SW 1271 (cell line): ENCODE data around the gene SET.
A peak's percentile ranks its signal among the peaks of the same experiment; 100 is the strongest.

Source experiments
- DNase-seq, 2 experiments: peaks; one replicate each; lab custom pipeline; 2025; lab: John Stamatoyannopoulos, UW

SET gene

GRCh38 chr9:128713411-128713780 is 24.4 kb downstream of the SET start:
- DNase-seq, result no peak

GRCh38 chr9:128713941-128714573 is 25.0 kb downstream of the SET start:
- DNase-seq, result no peak

GRCh38 chr9:128714586-128715435 is 25.8 kb downstream of the SET start:
- no peak for DNase-seq

- no peak for DNase-seq
Observed at GRCh38 chr9:128715436-128715750, 26.4 kb downstream of the SET start.

GRCh38 chr9:128716581-128717254 is 27.7 kb downstream of the SET start:
- DNase-seq, result no peak

GRCh38 chr9:128718047-128718446 is 29.0 kb downstream of the SET start:
- no peak for DNase-seq

GRCh38 chr9:128718475-128718874 is 29.5 kb downstream of the SET start:
- no peak for DNase-seq

- no peak for DNase-seq
Observed at GRCh38 chr9:128719919-128720605, 31.0 kb downstream of the SET start.

- DNase-seq, result no peak
Observed at GRCh38 chr9:128720841-128721486, 31.9 kb downstream of the SET start.

GRCh38 chr9:128721487-128722010 is 32.5 kb downstream of the SET start:
- DNase-seq, result no peak

GRCh38 chr9:128722380-128723351 is 33.6 kb downstream of the SET start:
- no peak for DNase-seq

GRCh38 chr9:128723352-128723865 is 34.4 kb downstream of the SET start:
- no peak for DNase-seq

- DNase-seq, result peak; percentile 93 to 99
Observed at GRCh38 chr9:128723866-128724743, 35.1 kb downstream of the SET start, which contains the start of gene ZDHHC12. Gene ZDHHC12, minus strand, starts transcription at chr9:128724127. Its CDS starts 34 bp downstream, at chr9:128724093.

- DNase-seq, result peak; percentile 39 to 72
Observed at GRCh38 chr9:128724744-128725211, 35.8 kb downstream of the SET start.

GRCh38 chr9:128727640-128728248 is 38.7 kb downstream of the SET start:
- DNase-seq, result no peak

- DNase-seq, result no peak
Observed at GRCh38 chr9:128728298-128728697, 39.3 kb downstream of the SET start.

GRCh38 chr9:128729302-128729701 is 40.3 kb downstream of the SET start:
- no peak for DNase-seq

GRCh38 chr9:128729766-128730517 is 40.9 kb downstream of the SET start:
- DNase-seq, result no peak
